ENCODE results near the gene CDC42BPB. TPM values are rescaled to one million over a fixed set of nuclear protein-coding genes. Genes with fewer than 3 reads are reported as not detected.

CDC42BPB gene
- total RNA-seq, 1 donor from 2014 or later, result 55.0 TPM

DNA sequence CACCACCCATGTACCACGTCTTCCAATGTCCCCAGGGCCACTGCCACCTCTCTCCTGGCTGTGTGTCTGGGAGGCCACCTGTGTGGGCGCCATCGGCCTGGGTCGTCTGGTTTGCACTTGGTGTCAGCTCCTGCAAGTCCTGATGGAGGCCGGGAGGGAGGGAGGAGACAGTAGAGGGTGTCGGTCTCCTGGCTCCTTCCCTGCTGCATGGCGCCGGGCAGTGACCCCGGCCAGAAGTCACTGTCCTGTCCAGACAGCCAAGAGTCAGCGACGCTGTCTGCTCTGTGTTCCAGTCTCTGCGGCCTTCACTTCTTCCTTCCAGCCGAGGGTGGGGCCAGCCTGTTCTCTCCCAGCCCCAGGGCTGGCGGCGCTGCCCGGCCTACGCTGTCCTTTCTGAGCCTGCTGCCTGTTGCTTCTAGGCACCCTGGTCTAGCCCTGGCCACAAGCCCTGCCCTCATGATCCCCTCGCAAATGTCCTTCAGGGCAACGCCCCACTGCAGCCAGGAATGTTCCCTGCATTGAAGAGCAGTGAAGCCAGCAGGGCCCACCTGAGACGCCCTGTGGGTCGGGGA is 13.7 kb upstream of the CDC42BPB start:
- FAIRE-seq, result no peak
- DNase-seq (ENCODE audit: low read depth), result no peak
- Histone ChIP-seq H3K36me3 (ENCODE audit: control insufficient read depth, insufficient read depth, low read length) (no peaks in the 10 kb centered on the region), H3K4me3 (ENCODE audit: low read depth, low read length) (no peak overlapping the region), H3K27me3 (ENCODE audit: control insufficient read depth, insufficient read depth, low read length) (no peaks in the 10 kb centered on the region)
- no peak for TF ChIP-seq CTCF (IDR thresholded peaks at IDR 0.05; ENCODE audit: insufficient read depth, low read length, severe bottlenecking)

GRCh38 chr14:103070263-103070885 is 13.0 kb upstream of the CDC42BPB start:
- Histone ChIP-seq H3K36me3 (ENCODE audit: control insufficient read depth, insufficient read depth, low read length) (no peaks in the 10 kb centered on the region), H3K4me3 (ENCODE audit: low read depth, low read length) (no peak overlapping the region), H3K27me3 (ENCODE audit: control insufficient read depth, insufficient read depth, low read length) (no peaks in the 10 kb centered on the region)
- FAIRE-seq (no peak), DNase-seq (ENCODE audit: low read depth) (no peak)
- TF ChIP-seq CTCF (IDR thresholded peaks at IDR 0.05; ENCODE audit: insufficient read depth, low read length, severe bottlenecking), result no peak

DNA sequence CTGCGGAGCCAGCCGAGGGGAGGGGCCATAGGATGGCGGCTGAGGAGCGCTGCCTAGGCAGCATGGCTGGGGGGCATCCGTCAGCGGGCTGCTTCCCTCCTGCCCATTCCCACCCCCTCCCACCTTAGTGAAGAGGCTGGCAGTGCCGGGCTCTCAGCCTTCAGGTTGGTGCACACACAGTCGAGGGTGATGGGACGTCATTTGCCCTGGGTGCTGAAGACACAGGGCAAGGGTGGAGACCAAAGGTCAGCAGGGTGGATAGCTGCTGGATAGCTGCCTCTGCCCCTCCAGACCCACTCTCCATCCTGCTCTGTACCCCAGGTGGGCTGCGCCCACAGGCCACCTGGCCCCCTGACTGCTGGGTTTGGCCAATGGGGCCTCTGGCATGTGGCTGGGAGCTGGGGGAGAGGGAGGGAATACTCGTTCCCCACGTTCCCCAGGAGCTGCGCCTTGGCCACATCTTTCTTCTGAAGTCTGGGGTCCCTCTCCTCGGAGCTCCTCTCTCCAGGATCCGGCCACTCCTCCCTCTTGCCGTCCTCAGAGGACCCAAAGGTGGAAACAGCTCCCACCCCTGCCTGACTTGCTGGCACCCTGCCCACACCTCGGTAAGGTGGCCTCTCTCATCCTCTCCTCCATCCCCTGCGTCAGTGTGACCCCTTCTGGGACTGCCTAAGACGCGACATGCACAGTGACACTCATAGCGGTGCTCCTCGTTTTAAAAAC is 11.2 kb upstream of the CDC42BPB start:
- H3K36me3 ChIP-seq (ENCODE audit: control insufficient read depth, insufficient read depth, low read length), result no peaks in the 10 kb centered on the region
- no peak overlapping the region for H3K4me3 ChIP-seq (ENCODE audit: low read depth, low read length)
- H3K27me3 ChIP-seq (ENCODE audit: control insufficient read depth, insufficient read depth, low read length), result no peaks in the 10 kb centered on the region
- DNase-seq (ENCODE audit: low read depth) (no peak), FAIRE-seq (no peak)
- TF ChIP-seq CTCF (IDR thresholded peaks at IDR 0.05; ENCODE audit: insufficient read depth, low read length, severe bottlenecking), result no peak

GRCh38 chr14:103067231-103067954 is 10.0 kb upstream of the CDC42BPB start:
- no peak overlapping the region for H3K4me3 ChIP-seq (ENCODE audit: low read depth, low read length)
- FAIRE-seq (peak; percentile 87), DNase-seq (ENCODE audit: low read depth) (peak; percentile 92)
- no peaks in the 10 kb centered on the region for H3K27me3 ChIP-seq (ENCODE audit: control insufficient read depth, insufficient read depth, low read length)
- TF ChIP-seq CTCF (IDR thresholded peaks at IDR 0.05; ENCODE audit: insufficient read depth, low read length, severe bottlenecking), result no peak
- H3K36me3 ChIP-seq (ENCODE audit: control insufficient read depth, insufficient read depth, low read length), result no peaks in the 10 kb centered on the region

DNA sequence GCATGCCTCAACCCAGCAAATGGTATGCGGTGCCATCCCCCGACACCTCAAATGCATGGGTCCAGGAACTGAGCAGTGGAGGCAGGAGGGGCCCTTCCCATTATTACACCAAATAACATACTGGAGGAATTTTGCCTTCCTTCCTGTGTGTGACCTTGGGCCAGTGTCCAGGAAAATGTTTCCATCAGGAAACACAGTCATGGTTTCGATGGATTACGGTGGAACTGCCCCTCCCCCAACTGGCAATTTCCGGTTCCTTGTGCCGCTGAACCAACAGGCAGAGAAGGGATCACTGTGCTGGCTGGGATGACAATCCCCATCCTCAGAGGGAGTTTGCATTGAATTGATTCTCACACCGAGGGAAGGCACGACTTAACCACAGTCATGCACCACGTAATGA is 9.1 kb upstream of the CDC42BPB start:
- Histone ChIP-seq H3K4me3 (ENCODE audit: low read depth, low read length) (no peak overlapping the region), H3K27me3 (ENCODE audit: control insufficient read depth, insufficient read depth, low read length) (no peaks in the 10 kb centered on the region), H3K36me3 (ENCODE audit: control insufficient read depth, insufficient read depth, low read length) (no peaks in the 10 kb centered on the region)
- no peak for TF ChIP-seq CTCF (IDR thresholded peaks at IDR 0.05; ENCODE audit: insufficient read depth, low read length, severe bottlenecking)
- DNase-seq (ENCODE audit: low read depth) (no peak), FAIRE-seq (no peak)

All from bronchial epithelial cell (primary cell).